ENCODE data around the gene IFI44. TPM values are rescaled to one million over a fixed set of nuclear protein-coding genes. Genes with fewer than 3 reads are reported as not detected.

IFI44 gene
- total RNA-seq, 5 donors from 2014 or later (not counting 1 experiment from before 2014, with no cell fraction given): 27.0 to 54.2 (median 38.1) TPM

GRCh38 chr1:78713297-78713696, 63.7 kb downstream of the IFI44 start:
- H3K36me3 Mint-ChIP-seq: no peaks in the 10 kb centered on the region
- H3K4me3 Mint-ChIP-seq: no peak overlapping the region
- no peak overlapping the region for H3K4me3 ChIP-seq (ENCODE audit: control insufficient read depth in 1 of 2, extremely low read depth in 1 of 2, low read length in 1 of 2)
- no peaks in the 10 kb centered on the region for H3K4me1 ChIP-seq (ENCODE audit: control insufficient read depth in 1 of 2, extremely low read depth in 1 of 2, insufficient read depth in 2 of 2, low read length in 2 of 2)
- H3K27me3 Mint-ChIP-seq: peaks cover 4 to 5% of the 10 kb centered on the region in 2 donors
- ChIA-PET CTCF (interaction anchor here in 1 of 2 donors (1.0 kb wide), 1 partner anchor 9 kb away, joined by 3 read pairs; no protein-coding TSS in a partner anchor), POLR2A (no interaction called here)
- no peaks in the 10 kb centered on the region for H3K4me1 Mint-ChIP-seq
- DNase-seq (no peak), ATAC-seq (replicated peaks in 1 of 4) (no peak)
- no peak overlapping the region for H3K27ac Mint-ChIP-seq
- no peak overlapping the region for H3K27ac ChIP-seq (ENCODE audit: low read length)
- H3K27me3 ChIP-seq (replicated peaks in 1 of 2; ENCODE audit: control insufficient read depth in 2 of 2, extremely low read depth in 1 of 2, insufficient read depth in 2 of 2, low read length in 1 of 2): no peaks in the 10 kb centered on the region
- no peaks in the 10 kb centered on the region for H3K36me3 ChIP-seq (ENCODE audit: control insufficient read depth in 2 of 2, extremely low read depth in 1 of 2, insufficient read depth in 1 of 2, low read length in 1 of 2)
- no peaks in the 10 kb centered on the region for H3K9me3 Mint-ChIP-seq
- no peaks in the 10 kb centered on the region for H3K9me3 ChIP-seq

Other genes starting within 250 kb of the IFI44 start
- under 1 TPM in 1 of 5 donors, not detected in 4; 0.13 TPM for gene PTGFR, start 158.9 kb upstream of the IFI44 start, total RNA-seq
- gene IFI44L, start 29.4 kb upstream of the IFI44 start, total RNA-seq: 10 to 100 TPM in 2 of 5 donors, 1 to 10 TPM in 3; 4.5 to 30.4 (median 6.6) TPM